GM18870 (cell line): Measurements from ENCODE around the gene DNAI1.

ENCODE experiments used
- ATAC-seq: cut with Tn5 transposase; IDR thresholded peaks from one replicate; pipeline ENCODE4 v1.9.1; 2021; ENCODE audit warnings: moderate library complexity; ENCODE audit not compliant: unreplicated experiment

DNAI1 gene

GRCh38 chr9:34555936-34556525 is 97.4 kb downstream of the DNAI1 start:
- ATAC-seq = no peak

DNA sequence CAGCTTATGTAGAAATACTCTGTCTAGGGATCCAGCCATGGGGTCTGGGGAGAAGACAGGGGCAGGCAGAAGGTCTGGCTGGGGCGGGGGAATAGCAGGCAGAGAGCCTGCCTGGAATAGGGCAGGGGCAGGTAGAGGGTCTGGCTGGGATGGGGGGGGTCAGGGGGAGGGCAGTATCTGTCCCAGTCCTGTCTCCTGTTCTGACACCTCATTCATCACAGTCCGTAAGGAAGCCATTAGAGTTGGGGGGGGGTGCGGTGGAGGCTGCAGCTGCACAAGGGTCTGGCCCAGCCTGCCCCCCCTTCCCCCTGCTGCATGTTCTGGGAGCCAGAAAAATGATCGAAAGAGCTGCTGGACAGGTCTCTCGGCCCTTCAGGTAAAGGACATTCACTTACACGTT is 98.3 kb downstream of the DNAI1 start:
- no peak for ATAC-seq

- no peak for ATAC-seq
These were observed 99.1 kb downstream of the DNAI1 start for GRCh38 chr9:34557426-34558321.

DNA sequence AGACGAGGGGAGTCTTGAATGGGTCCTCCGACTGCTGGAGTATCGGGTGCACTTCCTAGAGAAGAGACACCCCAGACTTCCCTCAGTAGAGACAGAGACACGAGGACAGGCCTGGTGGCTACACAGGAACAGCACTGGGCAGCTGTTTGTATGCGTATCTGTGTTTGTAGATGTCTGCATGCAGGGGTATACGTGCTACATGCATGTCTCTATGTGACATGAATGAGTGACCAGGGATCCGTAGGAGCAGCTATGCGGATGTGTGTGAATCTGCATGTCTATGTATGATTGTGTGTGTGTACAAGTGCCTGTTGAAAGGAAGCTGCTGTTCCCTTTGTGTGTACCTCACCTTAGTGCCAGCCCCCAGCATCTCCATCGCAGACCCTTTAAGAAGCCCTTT is 99.8 kb downstream of the DNAI1 start:
- ATAC-seq = no peak

- no peak for ATAC-seq
These were observed 100.5 kb downstream of the DNAI1 start for GRCh38 chr9:34558919-34559623.

DNA sequence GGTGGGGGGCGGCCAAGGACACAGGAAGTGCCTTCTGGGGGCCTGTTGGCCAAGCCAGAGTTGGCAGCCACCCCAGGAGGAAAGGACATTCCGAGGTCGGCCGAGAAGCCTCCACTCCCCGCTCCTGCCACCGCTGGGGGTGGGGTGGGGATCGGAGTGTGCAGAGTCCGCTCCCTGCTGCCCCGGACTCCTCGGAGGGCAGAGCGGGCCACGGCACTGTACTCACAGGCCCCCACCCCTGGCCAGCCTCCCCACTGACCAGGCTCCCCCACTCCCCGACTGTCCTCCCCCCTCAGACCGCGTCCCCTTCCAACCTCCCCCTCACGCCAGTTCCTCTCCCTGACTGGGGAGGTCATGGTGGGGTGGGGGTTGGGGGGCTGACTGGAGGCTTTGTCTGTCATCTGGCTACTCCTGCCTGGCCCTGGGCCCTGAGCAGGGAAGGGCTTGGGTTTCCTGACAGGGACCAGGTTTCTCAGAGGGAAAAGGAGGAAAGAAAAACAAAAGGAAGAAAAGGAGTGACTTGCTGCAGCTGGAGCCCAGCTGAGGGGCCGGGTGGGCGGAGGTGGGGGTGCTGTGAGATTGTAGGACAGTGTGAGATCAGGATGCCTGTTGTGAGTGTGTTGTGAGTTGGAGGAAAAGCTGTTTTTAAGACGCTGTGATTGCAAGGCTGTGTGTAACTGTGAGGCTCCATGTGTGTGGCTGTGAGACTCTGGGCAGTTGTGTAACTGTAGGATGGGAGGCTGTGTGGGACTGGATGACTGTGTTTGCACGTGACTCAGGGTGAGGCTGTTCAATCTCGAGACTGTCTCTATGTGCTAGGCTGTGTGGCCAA is 101.2 kb downstream of the DNAI1 start:
- ATAC-seq = no peak

GRCh38 chr9:34560599-34561214 is 102.1 kb downstream of the DNAI1 start:
- ATAC-seq = no peak

GRCh38 chr9:34562135-34562745 is 103.6 kb downstream of the DNAI1 start:
- ATAC-seq = no peak

DNA sequence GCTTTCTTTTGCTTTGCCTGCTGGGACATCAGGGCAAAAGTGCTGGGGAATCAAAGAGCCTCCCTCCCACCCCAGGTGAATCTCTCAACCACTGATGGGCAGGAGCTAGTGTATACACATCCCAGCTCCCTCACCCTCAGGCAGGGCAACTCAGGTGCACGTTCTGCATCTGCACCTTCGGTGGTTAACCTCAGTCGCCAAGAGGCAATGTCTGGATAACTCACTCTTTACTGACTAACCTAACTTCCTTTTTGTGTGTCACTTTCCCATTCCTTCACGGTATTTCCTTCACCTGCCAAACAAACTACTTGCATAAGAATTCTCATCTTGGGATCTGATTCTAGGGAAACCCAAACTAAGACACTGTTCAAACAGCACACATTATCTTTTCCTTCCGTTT is 104.7 kb downstream of the DNAI1 start:
- no peak for ATAC-seq

- ATAC-seq = no peak
These were observed 106.0 kb downstream of the DNAI1 start for GRCh38 chr9:34564617-34565016.

DNA sequence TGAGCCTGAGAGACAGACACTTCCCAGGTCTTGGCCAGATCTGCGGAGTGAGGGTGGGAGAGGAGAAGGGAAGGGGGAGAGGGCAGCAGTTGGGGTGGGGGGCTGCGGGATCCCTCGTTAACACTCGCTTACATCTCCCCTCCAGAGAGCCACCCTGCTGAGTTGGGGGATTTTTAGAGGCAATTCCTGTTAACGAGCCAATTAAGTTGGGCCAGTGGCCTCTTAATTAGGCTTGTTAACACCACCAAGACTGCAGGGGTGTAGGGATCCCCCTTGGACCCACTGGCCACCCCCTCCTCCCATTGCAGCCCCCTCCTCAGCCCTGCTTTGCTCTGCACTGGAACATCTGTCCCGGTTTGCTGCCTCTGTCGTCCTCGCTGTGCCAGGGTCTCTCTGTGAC is 107.3 kb downstream of the DNAI1 start:
- ATAC-seq = no peak

GRCh38 chr9:34566322-34566721 is 107.7 kb downstream of the DNAI1 start:
- ATAC-seq = no peak

DNA sequence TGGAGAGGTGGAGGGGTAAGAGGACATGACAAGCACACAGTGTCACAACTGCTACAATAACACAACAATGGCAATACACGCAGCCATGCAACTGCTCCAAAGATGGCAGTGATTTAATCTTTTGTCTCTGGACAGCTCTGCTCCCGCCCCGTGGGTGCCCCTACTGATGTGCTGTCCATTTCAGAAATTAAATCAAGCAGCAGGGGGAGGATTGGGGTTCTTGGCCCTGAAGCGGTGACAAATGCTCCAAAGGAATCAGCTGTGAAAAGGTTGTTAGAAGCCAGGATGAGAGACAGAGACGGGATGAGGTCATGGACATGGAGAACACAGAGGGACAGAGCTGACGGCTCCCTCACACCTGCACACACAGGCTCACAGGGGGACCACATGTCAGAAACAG is 108.4 kb downstream of the DNAI1 start:
- ATAC-seq = no peak

GRCh38 chr9:34568133-34568532 is 109.5 kb downstream of the DNAI1 start:
- no peak for ATAC-seq

DNA sequence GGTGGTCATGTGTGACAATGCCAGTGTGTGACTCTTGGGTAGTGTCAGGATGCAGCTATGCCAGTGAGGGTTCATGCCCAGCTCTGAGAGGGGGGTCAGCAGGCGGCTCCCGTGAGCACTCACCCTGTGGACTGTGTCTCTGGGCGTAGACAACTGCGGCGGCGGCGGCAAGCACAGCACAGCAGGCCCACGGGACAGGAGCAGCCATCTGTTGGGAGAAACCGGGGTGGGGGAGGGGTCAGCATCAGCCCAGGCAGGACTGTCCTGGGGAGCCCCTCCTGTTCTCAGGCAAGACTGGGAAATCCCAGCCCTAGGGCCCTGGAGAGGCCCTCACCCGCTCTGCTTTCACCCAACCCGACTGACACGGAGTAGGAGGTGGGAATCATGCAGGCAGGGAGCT is 110.2 kb downstream of the DNAI1 start:
- no peak for ATAC-seq

DNA sequence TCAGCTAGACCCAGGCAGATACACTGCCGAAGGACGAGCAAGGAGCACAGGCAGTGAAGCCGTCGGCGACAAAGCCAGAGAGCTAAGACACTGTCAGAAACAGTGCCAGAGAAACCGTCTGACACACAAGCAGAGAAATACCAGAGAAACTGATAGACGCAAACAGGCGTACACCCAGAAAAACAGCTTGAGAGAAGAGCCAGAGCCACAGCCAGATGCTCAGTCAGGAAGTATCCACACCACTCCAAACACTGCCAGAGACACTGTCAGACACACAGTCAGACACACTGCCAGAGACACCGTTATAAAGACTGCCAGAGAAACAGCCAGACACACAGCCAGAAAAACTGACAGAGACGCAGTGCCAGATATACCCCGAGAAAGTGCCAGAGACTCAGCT is 111.8 kb downstream of the DNAI1 start:
- ATAC-seq = no peak
